Measurements from ENCODE around the gene IFNK.

DNA sequence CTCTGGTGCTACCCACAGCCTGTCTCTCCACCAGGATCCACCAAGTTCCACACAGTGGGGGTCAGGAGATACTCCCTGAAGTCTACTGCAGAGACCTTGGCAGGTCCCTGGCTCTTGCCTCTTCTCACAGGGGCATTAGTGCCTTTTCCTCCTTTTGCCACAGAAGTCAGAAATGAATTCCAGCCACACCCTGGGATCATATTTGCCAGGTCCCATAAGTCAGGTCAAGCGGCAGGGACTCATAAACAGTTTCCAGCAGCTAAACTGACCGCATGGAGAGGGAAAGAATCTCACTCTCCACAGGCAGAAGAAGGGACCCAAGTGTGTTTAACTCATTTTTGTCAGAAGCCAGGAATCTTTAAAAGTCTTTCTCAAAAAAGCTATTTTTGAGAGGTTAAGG, 13.3 kb upstream of the IFNK start:
- TF ChIP-seq, protein P1, sequence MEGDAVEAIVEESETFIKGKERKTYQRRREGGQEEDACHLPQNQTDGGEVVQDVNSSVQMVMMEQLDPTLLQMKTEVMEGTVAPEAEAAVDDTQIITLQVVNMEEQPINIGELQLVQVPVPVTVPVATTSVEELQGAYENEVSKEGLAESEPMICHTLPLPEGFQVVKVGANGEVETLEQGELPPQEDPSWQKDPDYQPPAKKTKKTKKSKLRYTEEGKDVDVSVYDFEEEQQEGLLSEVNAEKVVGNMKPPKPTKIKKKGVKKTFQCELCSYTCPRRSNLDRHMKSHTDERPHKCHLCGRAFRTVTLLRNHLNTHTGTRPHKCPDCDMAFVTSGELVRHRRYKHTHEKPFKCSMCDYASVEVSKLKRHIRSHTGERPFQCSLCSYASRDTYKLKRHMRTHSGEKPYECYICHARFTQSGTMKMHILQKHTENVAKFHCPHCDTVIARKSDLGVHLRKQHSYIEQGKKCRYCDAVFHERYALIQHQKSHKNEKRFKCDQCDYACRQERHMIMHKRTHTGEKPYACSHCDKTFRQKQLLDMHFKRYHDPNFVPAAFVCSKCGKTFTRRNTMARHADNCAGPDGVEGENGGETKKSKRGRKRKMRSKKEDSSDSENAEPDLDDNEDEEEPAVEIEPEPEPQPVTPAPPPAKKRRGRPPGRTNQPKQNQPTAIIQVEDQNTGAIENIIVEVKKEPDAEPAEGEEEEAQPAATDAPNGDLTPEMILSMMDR (IDR thresholded peaks at IDR 0.05), result no peak
- TF ChIP-seq POLR2A (IDR thresholded peaks at IDR 0.05), result no peak

Data from gastroesophageal sphincter (tissue), 3 donors.